ENCODE measurements around the gene UBAP2.

The UBAP2 gene, protein sequence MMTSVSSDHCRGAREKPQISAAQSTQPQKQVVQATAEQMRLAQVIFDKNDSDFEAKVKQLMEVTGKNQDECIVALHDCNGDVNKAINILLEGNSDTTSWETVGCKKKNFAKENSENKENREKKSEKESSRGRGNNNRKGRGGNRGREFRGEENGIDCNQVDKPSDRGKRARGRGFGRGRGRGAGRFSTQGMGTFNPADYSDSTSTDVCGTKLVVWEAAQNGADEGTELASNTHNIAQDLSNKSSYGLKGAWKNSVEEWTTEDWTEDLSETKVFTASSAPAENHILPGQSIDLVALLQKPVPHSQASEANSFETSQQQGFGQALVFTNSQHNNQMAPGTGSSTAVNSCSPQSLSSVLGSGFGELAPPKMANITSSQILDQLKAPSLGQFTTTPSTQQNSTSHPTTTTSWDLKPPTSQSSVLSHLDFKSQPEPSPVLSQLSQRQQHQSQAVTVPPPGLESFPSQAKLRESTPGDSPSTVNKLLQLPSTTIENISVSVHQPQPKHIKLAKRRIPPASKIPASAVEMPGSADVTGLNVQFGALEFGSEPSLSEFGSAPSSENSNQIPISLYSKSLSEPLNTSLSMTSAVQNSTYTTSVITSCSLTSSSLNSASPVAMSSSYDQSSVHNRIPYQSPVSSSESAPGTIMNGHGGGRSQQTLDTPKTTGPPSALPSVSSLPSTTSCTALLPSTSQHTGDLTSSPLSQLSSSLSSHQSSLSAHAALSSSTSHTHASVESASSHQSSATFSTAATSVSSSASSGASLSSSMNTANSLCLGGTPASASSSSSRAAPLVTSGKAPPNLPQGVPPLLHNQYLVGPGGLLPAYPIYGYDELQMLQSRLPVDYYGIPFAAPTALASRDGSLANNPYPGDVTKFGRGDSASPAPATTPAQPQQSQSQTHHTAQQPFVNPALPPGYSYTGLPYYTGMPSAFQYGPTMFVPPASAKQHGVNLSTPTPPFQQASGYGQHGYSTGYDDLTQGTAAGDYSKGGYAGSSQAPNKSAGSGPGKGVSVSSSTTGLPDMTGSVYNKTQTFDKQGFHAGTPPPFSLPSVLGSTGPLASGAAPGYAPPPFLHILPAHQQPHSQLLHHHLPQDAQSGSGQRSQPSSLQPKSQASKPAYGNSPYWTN

GRCh38 chr9:34048727-34049629 is at the start of gene UBAP2:
Gene UBAP2, minus strand, starts transcription at chr9:34048887. Its CDS starts 31,739 bp downstream, at chr9:34017148.
- Histone ChIP-seq H3K36me3 (no peaks in the 10 kb centered on the region), H3K27me3 (no peaks in the 10 kb centered on the region), H3K9me3 (no peaks in the 10 kb centered on the region), H3K27ac (peak within 1 kb of the TSS; percentile 83 to 86), H3K4me1 (peaks cover 0 to 20% (median 17%) of the 10 kb centered on the region in 4 donors), H3K4me3 (peak within 1 kb of the TSS; percentile 80 to 84)
- no peak for TF ChIP-seq CTCF (IDR thresholded peaks at IDR 0.05)
- DNase-seq, result peak; percentile 98
- intact Hi-C loops (cut with DNase I; ENCODE audit: low total_unique reads), result loop anchor here (5.0 kb wide), 1 partner anchor 232 kb away; the partner anchor contains the start of gene UBE2R2

DNA sequence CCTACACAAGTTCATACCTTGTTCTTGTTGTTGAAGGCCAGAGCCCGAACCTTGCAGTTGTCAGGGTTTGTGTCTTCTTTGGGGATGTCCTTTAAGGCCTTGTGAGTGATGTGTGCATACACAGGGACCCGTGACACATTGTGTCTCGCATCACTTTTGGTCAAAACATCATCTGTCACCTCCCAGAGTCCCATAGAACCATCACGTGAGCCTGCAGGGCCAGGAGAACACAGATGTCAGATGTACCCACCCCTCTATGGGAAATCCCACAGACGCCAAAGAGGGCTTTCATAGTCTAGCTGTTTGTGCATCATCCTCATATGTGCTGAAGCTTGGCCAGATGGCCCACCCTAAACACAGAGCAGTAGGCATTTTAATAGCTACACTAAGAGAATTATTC is 49.6 kb upstream of the UBAP2 start:
- H3K4me3 ChIP-seq, result no peak overlapping the region

GRCh38 chr9:34097865-34098264 is 49.2 kb upstream of the UBAP2 start:
- no peak for DNase-seq
- TF ChIP-seq CTCF (IDR thresholded peaks at IDR 0.05), result no peak
- Histone ChIP-seq H3K27ac (no peak overlapping the region), H3K9me3 (no peaks in the 10 kb centered on the region), H3K4me1 (no peaks in the 10 kb centered on the region), H3K27me3 (no peaks in the 10 kb centered on the region), H3K36me3 (peaks cover 78 to 98% (median 85%) of the 10 kb centered on the region in 3 donors), H3K4me3 (no peak overlapping the region)
- intact Hi-C loops (cut with DNase I; ENCODE audit: low total_unique reads), result no loop called here

More for the DNA sequence above, 49.6 kb upstream of the UBAP2 start:
- Histone ChIP-seq H3K27ac (no peak overlapping the region), H3K27me3 (no peaks in the 10 kb centered on the region), H3K36me3 (peaks cover 78 to 98% (median 85%) of the 10 kb centered on the region in 3 donors), H3K4me1 (no peaks in the 10 kb centered on the region), H3K9me3 (no peaks in the 10 kb centered on the region)
- intact Hi-C loops (cut with DNase I; ENCODE audit: low total_unique reads), result no loop called here
- no peak for DNase-seq
- no peak for TF ChIP-seq CTCF (IDR thresholded peaks at IDR 0.05)

DNA sequence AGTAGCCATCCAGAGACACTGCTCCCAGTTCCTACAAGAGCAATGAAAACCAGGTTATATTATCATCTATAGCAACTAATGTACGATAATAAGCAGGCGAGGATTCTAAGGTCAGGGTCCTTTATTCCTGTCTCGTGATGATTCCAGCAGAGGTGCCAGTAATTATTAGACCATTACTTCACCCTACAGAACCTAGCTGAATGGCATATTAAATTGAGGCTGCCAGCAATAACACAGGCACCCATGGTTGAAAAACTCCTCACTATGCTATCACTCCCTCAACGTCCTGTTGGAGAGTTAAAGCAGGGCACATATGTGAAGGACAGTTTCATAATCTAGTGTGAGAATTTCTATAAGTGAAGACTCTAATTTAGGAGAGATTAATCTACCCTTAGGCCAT is 48.1 kb upstream of the UBAP2 start:
- Histone ChIP-seq H3K27ac (no peak overlapping the region), H3K27me3 (no peaks in the 10 kb centered on the region), H3K36me3 (peaks cover 77 to 98% (median 84%) of the 10 kb centered on the region in 3 donors), H3K4me1 (no peaks in the 10 kb centered on the region), H3K4me3 (no peak overlapping the region), H3K9me3 (no peaks in the 10 kb centered on the region)
- TF ChIP-seq CTCF (IDR thresholded peaks at IDR 0.05), result no peak
- no peak for DNase-seq
- intact Hi-C loops (cut with DNase I; ENCODE audit: low total_unique reads), result no loop called here

All from tibial artery (tissue), 4 donors.